GM13977 (cell line): ENCODE results near the gene UGCG.
"Not testable (repeated sequence)": the region's sequence is repeated elsewhere in the genome, so short reads cannot be mapped to it uniquely, and the experiment has no call there.

ENCODE experiments used
- DNase-seq: peaks from one replicate; pipeline ENCODE4 v3.0.0; 2012; ENCODE audit warnings: low spot score
- CTCF ChIP-seq: IDR thresholded peaks from 2 replicates; pipeline ENCODE4 v1.5.1; 2012; ENCODE audit warnings: mild to moderate bottlenecking, control low read depth; ENCODE audit not compliant: insufficient read depth; ENCODE audit errors: extremely low read depth, missing control alignments
- in situ Hi-C: fragments of 300-500 bp; cut with MboI; formaldehyde crosslinking; loops from one replicate; pipeline ENCODE4 v1.12.0; 2022; ENCODE audit warnings: low sequenced_read_pairs, low pct_unique_long_range_greater_than_20kb, mixed read lengths, inconsistent platforms; ENCODE audit not compliant: unreplicated experiment

The UGCG gene

GRCh38 chr9:111886983-111887718 is 9.5 kb upstream of the UGCG start:
- in situ Hi-C loops = no loop called here
- DNase-seq = no peak
- TF ChIP-seq CTCF = no peak

- in situ Hi-C loops = no loop called here
- DNase-seq = no peak
- TF ChIP-seq CTCF = no peak
These were observed 6.3 kb upstream of the UGCG start for GRCh38 chr9:111890334-111890733.

- DNase-seq, in situ Hi-C loops: not testable (repeated sequence)
These were observed 5.7 kb upstream of the UGCG start for GRCh38 chr9:111890867-111891266.

- DNase-seq = peak; percentile 59
These were observed 4.6 kb upstream of the UGCG start for GRCh38 chr9:111891910-111892499.

GRCh38 chr9:111896942-111897600 is 457 bp downstream of the UGCG start:
- in situ Hi-C loops = no loop called here
- DNase-seq = peak; percentile 77

More at GRCh38 chr9:111891910-111892499, 4.6 kb upstream of the UGCG start:
- TF ChIP-seq CTCF = no peak
- in situ Hi-C loops = no loop called here

GRCh38 chr9:111897601-111898137 is 1.1 kb downstream of the UGCG start:
- in situ Hi-C loops = no loop called here
- TF ChIP-seq CTCF = no peak
- DNase-seq = peak; percentile 63

More at GRCh38 chr9:111896942-111897600, 457 bp downstream of the UGCG start:
- TF ChIP-seq CTCF = peak; percentile 36
